Hypothalamus (tissue), 51 donors: Measurements from ENCODE around the gene RSPO1.
"Not testable (repeated sequence)": the region's sequence is repeated elsewhere in the genome, so short reads cannot be mapped to it uniquely, and the experiment has no call there.

ENCODE experiments used
- DNase-seq, 51 donors: peaks; one replicate each; lab custom pipeline; 2025; lab: John Stamatoyannopoulos, UW

Gene RSPO1

DNA sequence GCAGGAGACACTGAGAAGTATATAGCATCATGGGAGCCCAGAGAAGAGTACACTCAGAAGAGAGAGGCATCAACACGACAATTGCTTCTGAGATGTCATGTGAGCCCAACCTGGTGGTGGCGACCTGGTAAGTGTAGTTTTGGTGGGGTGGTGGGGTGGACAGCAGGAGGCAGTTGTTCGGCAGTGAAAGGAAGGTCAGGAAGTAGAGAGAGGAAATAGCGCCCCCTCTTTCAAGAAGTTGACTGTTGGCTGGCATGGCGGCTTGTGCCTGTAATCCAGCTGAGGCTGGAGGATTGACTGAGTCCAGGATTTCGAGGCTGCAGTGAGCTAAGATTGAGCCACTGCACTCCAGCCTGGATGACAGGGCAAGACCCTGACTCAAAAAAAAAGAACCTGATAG is 12.6 kb downstream of the RSPO1 start:
- no peak for DNase-seq

GRCh38 chr1:37621326-37621870 is 13.3 kb downstream of the RSPO1 start:
- no peak for DNase-seq

DNA sequence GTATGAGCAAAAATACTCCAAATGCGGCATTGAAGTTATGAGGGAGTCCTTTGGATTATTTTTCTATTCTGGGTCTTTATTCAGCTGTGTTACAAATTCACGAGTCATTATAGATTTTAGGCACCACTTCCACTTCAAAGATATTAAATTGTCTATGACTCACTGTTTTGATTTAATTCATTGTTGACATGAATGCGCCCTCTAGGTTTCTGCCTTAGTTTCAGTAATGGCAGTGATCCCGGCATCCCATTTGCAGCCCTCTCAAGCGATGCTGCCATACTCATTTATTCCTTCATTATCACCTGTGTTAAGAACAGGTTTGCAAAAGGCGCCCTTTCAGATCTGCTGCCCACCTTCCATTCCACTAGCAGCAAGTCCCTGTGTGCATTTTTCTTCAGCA is 14.0 kb downstream of the RSPO1 start:
- DNase-seq = no peak

DNA sequence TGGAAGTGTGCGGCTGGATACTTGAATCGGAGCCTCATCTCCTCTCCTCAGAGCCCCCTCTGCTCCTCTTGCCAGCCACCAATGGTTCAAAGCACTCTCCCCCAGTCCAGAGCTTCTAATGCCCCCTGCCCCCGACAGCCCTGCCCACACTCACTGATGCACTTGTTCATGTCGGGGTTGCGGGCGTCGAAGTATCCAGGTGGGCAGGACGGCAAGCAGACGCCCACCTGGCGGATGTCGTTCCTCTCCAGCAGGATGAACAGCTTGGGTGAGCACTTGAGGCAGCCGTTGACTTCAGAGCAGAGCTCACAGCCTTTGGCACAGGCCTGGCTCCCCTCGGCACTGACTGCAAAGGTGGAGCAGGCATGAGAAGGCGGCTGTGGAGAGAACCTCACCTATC is 18.4 kb downstream of the RSPO1 start:
- DNase-seq = no peak

DNA sequence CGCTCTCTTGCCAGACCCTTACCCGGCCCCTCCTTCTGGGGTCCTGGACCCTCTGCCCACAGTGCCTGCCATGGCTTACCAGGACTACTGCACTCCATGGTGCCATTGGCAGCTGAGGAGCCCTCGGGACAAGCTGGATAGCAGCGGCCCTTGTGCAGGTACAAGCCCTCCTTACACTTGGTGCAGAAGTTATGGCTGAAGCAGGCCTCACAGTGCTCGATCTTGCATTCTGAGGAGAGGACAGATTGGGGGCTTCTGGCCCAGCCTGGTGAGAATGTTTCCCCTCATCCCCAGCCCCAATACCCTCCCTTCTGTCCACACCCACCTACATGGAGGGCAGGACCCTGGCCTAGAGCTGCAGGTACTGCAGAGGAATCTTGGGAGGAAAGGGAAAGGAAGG is 20.6 kb downstream of the RSPO1 start:
- DNase-seq = no peak

GRCh38 chr1:37612186-37612585 is 22.5 kb downstream of the RSPO1 start:
- no peak for DNase-seq

GRCh38 chr1:37609994-37610393 is 24.7 kb downstream of the RSPO1 start:
- no peak for DNase-seq

DNA sequence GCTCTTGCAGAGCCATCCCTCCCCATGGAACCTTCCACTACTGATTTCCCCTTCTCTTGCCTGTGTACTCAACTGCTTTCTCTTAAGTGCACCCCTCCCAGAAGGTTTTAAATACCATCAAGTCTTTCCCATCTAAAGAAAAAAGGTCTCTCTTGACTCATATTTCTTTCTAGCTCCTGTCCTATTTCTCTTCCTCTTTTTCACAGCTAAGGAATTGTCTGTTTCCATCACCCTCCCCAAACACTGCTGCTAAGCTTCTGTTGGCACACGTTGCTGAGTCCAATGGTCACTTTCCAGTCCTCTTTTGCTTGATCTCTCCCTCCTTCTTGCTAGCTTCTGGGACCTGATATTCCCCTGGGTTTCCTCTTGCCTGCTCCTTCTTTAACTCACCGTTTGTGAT is 25.7 kb downstream of the RSPO1 start:
- no peak for DNase-seq

GRCh38 chr1:37606481-37607263 is 28.0 kb downstream of the RSPO1 start:
- DNase-seq = no peak

- DNase-seq = peak in 2 of 51 donors; percentile 1 to 30
These were observed 28.8 kb downstream of the RSPO1 start for GRCh38 chr1:37605806-37606474.

DNA sequence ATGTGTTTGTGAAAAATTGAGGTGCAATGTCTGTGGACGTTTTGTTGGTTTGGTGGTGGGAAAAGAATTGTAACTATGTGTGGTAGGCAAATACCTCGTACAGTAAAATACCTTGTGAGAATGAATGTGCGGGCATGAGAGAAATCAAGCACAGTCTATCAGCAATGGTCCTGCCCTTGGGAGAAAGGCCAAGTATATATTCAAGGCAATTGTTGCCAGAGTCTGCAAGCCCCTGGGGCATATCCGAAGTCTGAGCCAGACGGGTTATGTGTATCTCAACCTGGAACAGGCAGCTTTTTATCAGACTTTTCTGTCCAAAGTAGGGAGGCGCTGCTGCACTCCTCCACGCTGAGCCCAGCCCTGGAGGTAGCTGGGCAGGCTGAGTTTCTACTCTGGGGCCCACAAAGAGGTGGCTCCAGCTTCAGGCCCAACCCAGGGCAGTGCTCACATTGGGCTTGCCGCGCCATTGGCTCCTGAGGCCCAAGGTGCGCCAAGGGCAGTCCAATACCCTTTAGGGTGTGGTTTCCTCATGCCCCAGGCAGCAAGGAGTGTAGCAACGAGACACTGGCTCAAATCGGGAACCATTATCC is 29.5 kb downstream of the RSPO1 start:
- no peak for DNase-seq

GRCh38 chr1:37602750-37603694 is 31.7 kb downstream of the RSPO1 start:
- DNase-seq = peak in 11 of 51 donors; percentile 1 to 27 (median 9)

DNA sequence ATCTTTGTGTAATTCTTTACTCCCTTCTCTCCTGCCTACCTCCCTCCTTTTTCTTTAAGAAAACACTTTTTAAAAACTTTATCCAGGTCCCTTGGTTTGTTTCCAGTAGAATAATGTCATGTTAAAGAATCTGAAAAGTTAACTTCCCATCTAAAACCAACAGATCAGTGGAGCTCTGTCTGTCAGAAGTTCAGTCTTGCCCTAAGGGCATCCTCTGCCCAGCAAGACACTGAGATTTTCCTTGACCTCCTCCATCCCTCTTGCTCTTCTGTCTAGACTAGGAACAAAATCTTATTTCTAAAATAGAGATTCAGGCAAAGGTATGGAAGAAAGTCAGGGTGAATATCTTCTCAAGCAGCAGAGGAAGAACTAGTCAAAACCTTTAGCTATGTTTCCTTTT is 33.3 kb downstream of the RSPO1 start:
- DNase-seq = no peak

- no peak for DNase-seq
These were observed 34.8 kb downstream of the RSPO1 start for GRCh38 chr1:37599940-37600339.

DNA sequence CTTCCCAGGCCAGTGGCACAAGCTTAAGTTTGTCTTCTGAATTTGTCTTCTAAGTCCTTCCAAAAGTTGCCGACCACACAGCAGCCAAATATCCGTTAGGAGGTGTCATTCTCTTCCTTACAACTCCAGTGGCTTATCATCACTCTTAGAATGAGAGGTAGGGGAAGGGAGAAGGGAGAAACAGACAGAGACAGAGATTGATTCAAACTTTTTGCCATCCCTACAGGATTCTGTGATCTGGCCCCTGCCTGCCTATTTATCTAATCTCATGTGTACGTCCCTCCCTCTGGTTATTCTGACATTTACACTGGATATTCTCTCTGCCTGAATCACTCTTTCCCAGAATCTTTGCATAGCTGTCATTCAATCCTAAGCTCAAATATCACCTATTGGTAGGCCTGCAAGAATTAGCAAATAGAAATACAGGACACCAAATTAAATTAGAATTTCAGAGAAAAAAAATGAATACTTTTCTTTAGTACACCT is 38.5 kb downstream of the RSPO1 start:
- DNase-seq = no peak

- DNase-seq = peak; percentile 38 to 97 (median 92)
These were observed 39.1 kb downstream of the RSPO1 start, which contains the start of gene GNL2 for GRCh38 chr1:37595440-37596181. TSS of gene GNL2 (minus strand) at chr1:37595937. CDS start at chr1:37595822, 115 bp downstream.

- no peak for DNase-seq
These were observed 41.0 kb downstream of the RSPO1 start for GRCh38 chr1:37593726-37594125.

DNA sequence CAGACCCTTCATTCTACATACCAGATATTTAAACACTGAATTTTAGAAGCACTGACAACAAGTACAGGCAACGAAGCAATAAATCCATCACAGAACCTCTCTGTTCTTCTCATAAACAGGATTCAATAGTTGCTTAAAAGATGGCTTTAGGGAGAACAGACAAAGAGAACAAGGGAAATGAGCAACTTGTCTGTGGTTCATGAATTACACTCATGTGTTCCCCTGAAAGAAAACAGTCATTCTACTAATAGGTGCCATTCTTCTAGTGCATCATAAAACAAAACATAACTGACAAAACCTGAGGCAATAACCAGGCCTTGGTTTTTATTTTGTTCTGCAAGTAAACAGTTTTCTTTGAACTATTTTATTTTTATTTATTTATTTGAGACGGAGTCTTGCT is 45.8 kb downstream of the RSPO1 start:
- no peak for DNase-seq

DNA sequence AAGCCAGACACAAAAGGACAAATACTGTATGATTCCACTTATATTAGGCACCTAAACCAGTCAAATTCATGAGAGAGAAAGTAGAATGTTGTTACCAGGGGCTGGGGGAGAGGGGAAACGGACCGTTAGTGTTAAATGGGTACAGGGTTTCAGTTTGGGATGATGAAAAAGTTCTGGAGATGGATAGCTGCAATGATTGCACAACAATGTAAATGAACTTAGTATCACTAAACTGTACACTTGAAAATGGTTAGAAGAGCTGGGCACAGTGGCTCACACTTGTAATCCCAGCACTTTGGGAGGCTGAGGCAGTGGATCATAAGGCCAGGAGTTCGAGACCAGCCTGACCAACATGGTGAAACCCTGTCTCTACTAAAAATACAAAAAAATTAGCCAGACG is 50.1 kb downstream of the RSPO1 start:
- DNase-seq = not testable (repeated sequence)
